ENCODE results near the gene MYL5. TPM values are rescaled to one million over a fixed set of nuclear protein-coding genes. Genes with fewer than 3 reads are reported as not detected.
A peak's percentile ranks its signal among the peaks of the same experiment; 100 is the strongest.
"Not testable (repeated sequence)": the region's sequence is repeated elsewhere in the genome, so short reads cannot be mapped to it uniquely, and the experiment has no call there.

The MYL5 gene
- total RNA-seq, 1 donor from 2014 or later, result 443 TPM

DNA sequence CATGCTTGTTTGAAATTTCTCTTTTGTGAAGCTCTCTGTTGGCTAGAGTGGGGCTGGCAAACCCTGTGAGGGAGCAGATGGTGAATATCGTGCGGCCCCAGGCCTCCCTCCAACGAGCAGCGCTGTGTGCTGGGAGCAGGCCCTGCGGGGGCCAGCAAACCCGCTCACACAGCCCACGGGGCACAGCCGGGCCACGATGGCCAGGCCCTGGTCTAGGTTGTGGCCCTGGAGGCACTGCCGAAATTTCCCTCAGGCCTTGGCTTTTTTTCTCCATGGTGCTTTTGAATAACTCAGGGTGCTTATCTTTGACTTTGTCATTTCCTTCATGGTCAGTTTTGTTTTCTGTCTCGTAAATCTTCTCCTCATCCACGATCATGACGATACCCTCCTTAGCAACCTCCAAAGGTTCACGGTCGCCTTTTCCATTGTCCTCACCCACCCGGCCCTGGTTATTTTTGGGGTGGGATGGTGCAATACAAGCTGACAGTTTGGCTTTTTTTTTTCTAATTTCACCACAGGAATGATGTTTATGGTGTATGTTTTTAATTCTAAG lies 52.0 kb downstream of the MYL5 start:
- DNase-seq, result no peak

DNA sequence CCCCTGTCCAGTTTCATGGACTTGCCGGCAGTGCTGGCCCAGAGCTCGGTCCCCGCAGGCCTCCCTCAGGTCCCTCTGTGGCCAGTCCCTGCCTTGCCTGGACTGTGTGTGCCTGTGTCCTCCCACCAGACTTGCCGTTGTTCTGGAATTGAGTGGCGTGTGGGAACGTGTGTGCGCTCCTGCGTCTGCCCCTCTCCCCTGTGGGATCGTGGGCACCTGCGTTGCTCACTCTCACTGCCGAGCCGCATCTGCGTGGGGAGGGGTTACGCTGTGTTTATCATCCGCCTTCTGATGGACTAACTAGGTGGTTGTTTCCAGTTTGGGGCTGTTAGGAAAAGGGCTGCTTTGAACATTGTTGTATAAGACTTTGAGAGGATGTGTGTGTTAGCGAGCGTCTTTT lies 52.5 kb downstream of the MYL5 start:
- peak; percentile 44 for DNase-seq

DNA sequence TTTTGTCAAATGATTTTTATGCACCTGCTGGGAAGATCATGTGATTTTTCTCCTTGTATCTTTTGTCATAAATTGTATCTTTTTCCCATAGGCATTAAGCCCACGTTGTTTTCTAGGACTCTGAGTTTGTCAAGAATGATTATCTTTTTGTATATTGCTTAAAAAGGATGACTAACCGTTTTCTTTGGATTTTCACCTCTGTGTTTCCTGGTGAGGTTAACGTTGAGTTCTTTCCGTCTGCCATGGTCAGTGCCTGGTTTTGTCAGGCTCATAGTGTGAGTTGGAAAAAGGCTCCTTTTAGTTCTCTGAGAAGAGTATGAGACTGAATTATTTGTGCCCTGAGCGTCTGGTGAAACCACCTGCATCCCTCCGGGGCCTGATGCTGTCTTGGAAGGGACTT lies 53.2 kb downstream of the MYL5 start:
- DNase-seq, result no peak

DNA sequence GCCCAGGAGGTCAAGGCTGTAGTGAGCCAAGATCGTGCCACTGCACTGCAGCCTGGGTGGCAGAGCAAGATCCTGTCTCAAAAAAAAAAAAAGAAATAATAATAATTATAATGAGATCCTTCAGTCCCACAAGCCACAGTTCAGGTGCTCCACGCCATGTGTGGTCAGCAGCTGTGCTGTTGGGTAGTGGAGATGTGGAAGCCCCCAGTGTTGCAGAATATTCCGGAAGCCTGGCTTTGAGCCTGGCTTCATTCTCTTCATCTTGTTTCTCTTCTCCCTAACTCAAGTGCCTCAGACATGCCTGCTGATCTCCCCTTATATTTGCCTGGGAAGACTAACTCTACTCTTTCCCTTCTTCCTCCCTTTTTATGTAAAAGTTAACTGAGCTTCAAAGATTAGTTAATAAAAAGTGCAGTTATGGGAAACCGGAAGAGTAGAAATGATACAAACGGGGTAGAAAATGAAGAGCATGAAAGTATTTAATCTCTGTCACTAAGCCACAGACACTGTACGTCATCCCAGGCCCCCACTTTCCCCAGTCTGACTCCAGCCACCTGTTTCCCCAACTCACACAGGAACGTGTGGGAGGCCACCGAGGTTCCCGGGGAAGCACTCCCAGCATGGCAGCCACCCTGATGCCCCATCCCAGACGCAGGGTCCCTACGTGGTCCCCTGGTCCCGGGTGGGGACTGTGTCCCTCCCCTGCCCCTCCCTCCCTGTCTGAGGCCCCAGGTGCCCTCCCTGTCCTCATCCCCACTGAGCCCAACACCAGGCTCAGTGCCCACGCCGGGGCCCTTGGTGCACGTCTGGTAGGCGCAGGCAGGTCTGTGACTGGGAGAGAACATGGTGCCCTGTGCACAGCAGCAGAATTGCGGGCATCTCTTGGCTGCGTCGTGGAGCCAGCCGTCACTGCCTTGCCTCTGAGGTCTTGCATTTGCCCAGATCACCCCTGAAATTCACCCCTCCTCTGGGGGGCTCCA lies 55.3 kb downstream of the MYL5 start:
- DNase-seq, result peak; percentile 70

DNA sequence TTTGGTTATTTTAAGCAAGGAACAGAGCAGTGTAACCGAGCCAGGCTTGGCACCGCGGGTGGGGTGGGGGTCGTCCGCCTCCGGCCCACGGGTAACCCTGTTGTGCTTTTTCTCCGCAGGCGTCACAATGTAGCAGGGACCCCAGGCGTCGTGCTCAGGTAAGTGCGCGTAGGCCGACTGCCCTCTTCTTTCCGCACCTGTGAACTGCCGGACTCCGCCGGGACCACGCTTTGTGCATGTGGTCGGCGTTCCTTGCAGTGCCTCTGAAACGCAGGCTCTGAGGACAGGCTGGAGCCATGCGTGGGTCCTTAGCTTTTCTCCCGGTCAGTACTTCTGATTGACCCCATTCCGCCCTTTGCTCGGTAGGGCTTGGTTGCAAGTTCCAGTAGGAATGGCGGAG lies 56.2 kb downstream of the MYL5 start:
- no peak for DNase-seq

DNA sequence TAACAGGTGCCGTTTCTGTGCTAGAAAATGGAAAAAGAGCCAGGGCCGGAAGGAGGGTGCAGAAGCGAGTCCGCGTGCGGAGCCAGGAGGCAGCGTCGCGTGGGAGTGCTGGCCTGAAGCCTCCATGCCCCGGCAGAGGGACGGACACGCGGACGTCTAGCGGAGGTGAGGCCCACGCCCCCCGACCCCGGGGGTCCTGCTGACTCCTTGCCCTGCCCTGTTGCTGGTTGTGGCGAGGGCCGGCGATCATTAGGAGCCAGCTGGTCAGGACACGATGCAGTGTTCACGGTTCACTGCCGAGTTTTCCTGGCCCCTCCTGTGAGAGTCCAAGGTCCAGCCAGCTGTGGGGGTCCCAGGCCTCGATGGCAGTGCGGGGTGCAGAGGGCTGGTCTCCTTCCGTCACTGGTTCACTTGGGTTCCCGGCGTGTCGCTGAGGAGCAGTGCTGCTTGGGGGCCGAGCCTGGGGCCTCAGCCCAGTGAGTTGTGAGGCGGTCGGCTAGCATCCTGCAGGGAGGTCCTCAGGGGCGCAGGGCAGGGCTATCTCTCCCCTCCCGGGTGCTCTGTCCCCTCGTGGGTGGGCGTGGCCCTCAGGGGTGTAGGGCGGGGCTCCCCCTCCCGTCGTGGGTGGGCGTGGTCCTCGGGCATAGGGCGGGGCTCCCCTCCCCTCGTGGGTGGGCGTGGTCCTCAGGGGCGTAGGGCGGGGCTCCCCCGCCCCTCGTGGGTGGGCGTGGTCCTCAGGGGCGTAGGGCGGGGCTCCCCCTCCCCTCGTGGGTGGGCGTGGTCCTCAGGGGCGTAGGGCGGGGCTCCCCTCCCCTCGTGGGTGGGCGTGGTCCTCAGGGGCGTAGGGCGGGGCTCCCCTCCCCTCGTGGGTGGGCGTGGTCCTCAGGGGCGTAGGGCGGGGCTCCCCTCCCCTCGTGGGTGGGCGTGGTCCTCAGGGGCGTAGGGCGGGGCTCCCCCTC lies 56.9 kb downstream of the MYL5 start:
- DNase-seq, result not testable (repeated sequence)

Other genes with a start within 250 kb of the MYL5 start
- 63.1 TPM for gene ZNF721, start 175.4 kb upstream of the MYL5 start, total RNA-seq
- gene PIGG, start 175.3 kb upstream of the MYL5 start, total RNA-seq, result 35.7 TPM
- gene TMEM271, start 98.2 kb upstream of the MYL5 start, total RNA-seq, result 0.41 TPM
- gene PDE6B, start 49.0 kb upstream of the MYL5 start, total RNA-seq, result 3.5 TPM
- gene ATP5ME, start 266 bp upstream of the MYL5 start, total RNA-seq, result 103 TPM
- 3.7 TPM for gene SLC49A3, start 14.6 kb downstream of the MYL5 start, total RNA-seq
- gene PCGF3, start 31.3 kb downstream of the MYL5 start, total RNA-seq, result 62.0 TPM
- gene CPLX1, start 151.6 kb downstream of the MYL5 start, total RNA-seq, result not detected

All from tongue (tissue), 2 donors.